AG09319 (cell line): ENCODE data around the gene ACR.
"Not testable (repeated sequence)": the region's sequence is repeated elsewhere in the genome, so short reads cannot be mapped to it uniquely, and the experiment has no call there.

Experiments used
- DNase-seq: peaks from one replicate; pipeline ENCODE4 v3.0.0-alpha.2; 2010; ENCODE audit warnings: low read depth; ENCODE audit errors: extremely low read depth
- CTCF ChIP-seq: IDR thresholded peaks from 2 replicates; pipeline ENCODE4 v1.5.1; 2011; ENCODE audit warnings: low read depth, mild to moderate bottlenecking, inconsistent platforms, low read length, moderate library complexity

ACR gene

GRCh38 chr22:50756949-50757491 lies 19.0 kb downstream of the ACR start:
- TF ChIP-seq CTCF, result peak; percentile 31
- not testable (repeated sequence) for DNase-seq

- DNase-seq, result peak; percentile 3
Measured at GRCh38 chr22:50759597-50760341, 21.8 kb downstream of the ACR start.

- not testable (repeated sequence) for DNase-seq
Measured at GRCh38 chr22:50761829-50762228, 23.8 kb downstream of the ACR start.

- not testable (repeated sequence) for DNase-seq
Measured at GRCh38 chr22:50764288-50764687, 26.3 kb downstream of the ACR start.

- not testable (repeated sequence) for DNase-seq
- peak; percentile 32 for TF ChIP-seq CTCF
Measured at GRCh38 chr22:50775132-50775531, 37.1 kb downstream of the ACR start.

GRCh38 chr22:50777631-50778030 lies 39.6 kb downstream of the ACR start:
- DNase-seq, result not testable (repeated sequence)

- DNase-seq, result not testable (repeated sequence)
Measured at GRCh38 chr22:50780244-50780643, 42.2 kb downstream of the ACR start.

GRCh38 chr22:50782253-50782652 lies 44.2 kb downstream of the ACR start:
- not testable (repeated sequence) for DNase-seq

- DNase-seq, result peak; percentile 59
Measured at GRCh38 chr22:50783033-50783879, 45.3 kb downstream of the ACR start, which contains the start of gene RABL2B. Gene RABL2B (minus strand): TSS chr22:50783636. CDS start chr22:50782294, 1,342 bp downstream.

- not testable (repeated sequence) for DNase-seq
Measured at GRCh38 chr22:50783880-50784276, 45.9 kb downstream of the ACR start.

- not testable (repeated sequence) for DNase-seq
Measured at GRCh38 chr22:50785289-50785688, 47.3 kb downstream of the ACR start.

- not testable (repeated sequence) for DNase-seq
Measured at GRCh38 chr22:50786936-50787335, 48.9 kb downstream of the ACR start.
